Posterior cingulate gyrus (tissue), 11 donors: ENCODE results near the gene DSC1.
A peak's percentile ranks its signal among the peaks of the same experiment; 100 is the strongest.
"Not testable (repeated sequence)": the region's sequence is repeated elsewhere in the genome, so short reads cannot be mapped to it uniquely, and the experiment has no call there.

ENCODE experiments used
- DNase-seq, 10 donors: peaks; one replicate each; pipeline versions ENCODE4 v3.0.0 to v3.0.0-alpha.2; 2020 to 2021; ENCODE audit warnings: mixed read lengths in 3 of 10
- intact Hi-C: fragments of 100-400 bp; cut with DNase I; formaldehyde crosslinking; loops from one replicate; pipeline ENCODE4 v1.15.1; 2023

The DSC1 gene

DNA sequence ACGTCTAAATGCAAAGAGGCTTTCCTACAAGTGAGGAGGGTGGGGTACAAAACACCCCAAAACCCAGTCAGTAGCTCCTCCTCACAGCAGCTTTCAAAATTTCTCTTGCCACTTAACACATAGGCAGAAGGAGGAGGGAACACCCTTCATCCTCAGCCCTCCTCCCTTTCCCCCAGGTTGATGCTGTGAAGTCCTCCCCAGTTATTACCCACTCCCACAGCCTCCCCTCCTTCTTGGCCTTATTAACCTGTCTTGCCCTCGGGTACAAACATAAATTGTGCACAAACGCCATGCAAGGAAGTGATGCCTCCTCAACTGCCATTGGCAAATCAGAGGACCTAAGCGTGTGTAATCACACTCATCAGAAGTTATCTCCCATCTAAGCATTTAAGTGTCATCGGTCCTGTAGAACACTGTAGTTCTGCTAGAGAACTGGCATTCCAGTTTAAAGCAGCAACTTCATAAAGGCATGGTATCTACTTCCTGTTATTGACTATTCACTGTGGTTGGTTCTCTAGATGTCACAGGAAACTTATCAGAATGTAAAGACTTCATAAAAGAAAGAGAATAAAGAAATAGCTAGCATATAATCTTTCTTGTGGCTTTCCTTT is at the start of gene DSC1:
TSS of gene DSC1 (minus strand) at position 32 of the 611 bp plus-strand sequence. CDS start 262 bp downstream, outside the sequence.
- no peak for DNase-seq
- intact Hi-C loops: no loop called here

- no peak for DNase-seq
- intact Hi-C loops: no loop called here
These were observed 48.4 kb upstream of the DSC1 start for GRCh38 chr18:31211047-31211446.

DNA sequence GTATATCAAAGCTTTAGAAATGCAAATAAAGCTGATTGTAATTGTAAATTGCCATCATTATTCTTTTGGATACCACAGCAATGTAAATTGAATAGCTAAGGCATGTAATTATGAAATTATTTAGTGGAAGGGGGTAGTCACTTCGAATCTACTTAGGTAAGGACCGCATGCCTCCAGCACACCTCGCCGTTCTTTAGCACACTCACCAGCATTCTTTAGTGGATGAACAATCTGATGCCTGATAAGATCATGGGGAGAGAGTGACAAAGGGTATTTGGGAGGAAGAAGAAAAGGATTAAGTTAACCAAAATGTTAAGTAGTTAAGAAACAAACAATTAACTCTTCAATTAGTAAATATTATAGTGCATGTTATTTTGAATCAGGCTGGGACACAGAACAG is 46.4 kb upstream of the DSC1 start:
- DNase-seq: no peak

DNA sequence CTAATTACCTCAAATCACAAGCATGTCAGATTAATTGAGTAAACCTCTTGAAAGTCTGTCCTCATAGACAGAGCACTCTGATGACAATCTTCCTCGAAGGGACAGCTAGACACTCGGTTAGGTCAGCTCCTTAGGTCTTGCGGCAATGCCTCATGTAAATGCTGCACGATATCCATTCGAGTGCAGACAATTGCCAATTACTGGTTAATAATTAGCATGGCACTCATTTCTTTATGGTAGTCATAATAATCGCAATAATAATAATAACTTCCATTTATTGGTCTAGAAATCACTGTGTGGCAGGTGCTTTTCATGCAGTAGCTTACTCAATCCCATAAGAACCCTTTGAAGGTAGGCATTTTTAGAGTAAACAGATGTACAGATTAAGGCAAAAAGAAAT is 44.7 kb upstream of the DSC1 start:
- intact Hi-C loops: no loop called here
- no peak for DNase-seq

More for the DNA sequence above, 46.4 kb upstream of the DSC1 start:
- intact Hi-C loops: no loop called here

GRCh38 chr18:31206787-31207381 is 44.2 kb upstream of the DSC1 start:
- DNase-seq: no peak

DNA sequence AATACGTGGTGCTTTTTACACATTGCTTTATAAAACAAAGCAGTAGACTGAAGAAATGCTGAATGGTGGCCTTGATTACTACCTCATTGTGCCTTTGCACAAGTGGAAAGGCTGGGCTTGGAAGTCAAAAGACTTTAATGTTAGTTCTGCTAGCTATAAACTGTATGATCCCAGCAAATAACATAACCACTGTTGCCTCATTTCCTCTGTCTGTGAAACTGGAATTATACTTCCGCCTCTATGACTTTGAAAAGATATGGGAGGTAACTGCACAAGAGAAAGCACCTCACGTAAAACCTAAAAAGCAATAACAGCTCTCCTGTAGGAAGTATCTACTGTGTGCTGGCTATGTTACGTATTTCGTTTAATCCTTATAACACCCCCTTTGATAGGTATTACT is 43.4 kb upstream of the DSC1 start:
- intact Hi-C loops: no loop called here
- no peak for DNase-seq

More at GRCh38 chr18:31206787-31207381, 44.2 kb upstream of the DSC1 start:
- intact Hi-C loops: no loop called here

DNA sequence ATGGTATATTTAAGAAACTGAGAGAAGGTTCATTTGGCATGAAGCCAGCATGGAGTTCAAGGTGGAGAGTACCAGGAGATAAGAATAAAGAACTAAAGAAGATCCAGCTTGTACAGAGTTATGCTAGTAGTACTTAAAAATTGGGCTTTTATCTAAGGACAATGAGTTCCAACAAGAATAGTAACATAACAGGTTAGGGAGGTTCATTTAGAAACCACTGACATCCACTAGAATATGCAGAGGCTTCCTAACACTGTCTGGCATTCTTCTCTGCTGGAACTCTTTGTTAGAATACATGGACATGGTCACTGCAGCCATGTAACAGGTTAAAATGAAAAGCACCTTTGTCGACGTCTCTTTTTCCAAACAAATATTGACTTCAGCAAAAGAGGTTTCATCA is 42.6 kb upstream of the DSC1 start:
- intact Hi-C loops: no loop called here
- DNase-seq: no peak

DNA sequence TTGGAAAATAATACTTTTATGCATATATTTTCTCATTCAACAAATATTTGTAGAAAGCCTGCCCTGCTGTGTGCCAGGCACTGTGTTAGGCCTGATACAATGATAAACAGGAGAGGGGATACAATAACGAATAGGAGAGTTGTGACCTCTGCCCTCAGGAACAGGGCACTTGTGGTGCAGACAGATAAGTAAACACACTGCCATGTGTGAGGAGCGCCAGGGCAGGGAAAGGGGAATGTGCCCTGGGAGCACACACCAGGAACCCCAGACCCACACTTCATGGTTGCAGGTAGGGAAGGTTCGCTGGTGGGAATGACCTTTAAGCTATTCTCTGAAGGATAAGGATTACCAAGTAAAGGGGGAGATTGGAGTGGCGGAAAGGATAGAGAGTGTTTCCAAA is 42.2 kb upstream of the DSC1 start:
- no peak for DNase-seq
- intact Hi-C loops: no loop called here

GRCh38 chr18:31204166-31204565 is 41.5 kb upstream of the DSC1 start:
- intact Hi-C loops: no loop called here
- no peak for DNase-seq

GRCh38 chr18:31203794-31204148 is 41.1 kb upstream of the DSC1 start:
- intact Hi-C loops: no loop called here
- no peak for DNase-seq

DNA sequence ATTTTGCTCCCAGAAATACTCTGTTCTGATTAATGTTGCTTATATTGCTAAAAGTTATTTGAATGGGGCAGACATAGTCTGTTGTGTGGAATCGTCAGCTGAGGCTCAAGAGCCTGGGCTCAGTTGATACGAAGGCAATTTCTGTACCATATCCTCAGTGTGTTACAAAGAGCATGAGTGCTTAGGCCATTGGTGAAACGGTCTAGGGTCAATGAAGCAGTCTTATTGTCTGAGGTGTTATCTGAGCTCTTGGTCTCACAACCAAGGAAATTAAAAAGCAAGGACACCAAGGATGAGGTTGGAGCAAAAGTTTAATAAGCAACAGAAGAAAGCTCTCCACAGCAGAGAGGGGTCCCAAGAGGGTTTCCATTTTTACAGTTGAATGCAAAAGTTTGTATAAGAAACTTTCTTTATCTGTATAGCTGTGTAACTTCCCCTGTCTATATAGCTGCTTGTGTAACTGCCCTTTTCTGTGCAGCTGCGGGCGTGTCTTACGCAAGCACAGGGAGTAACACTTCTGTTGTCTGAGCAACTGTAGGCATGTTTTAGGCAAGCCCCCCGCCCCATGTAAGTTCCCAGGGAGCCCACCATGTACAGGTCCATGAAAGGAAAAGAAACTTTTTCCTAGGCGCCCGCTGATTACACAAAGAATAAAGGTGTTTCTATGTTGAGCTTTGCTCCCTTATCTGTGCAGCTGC is 40.6 kb upstream of the DSC1 start:
- intact Hi-C loops: no loop called here
- DNase-seq: peak in 1 of 10 donors; percentile 54

GRCh38 chr18:31199190-31199769 is 36.6 kb upstream of the DSC1 start:
- DNase-seq: no peak
- intact Hi-C loops: no loop called here

GRCh38 chr18:31197676-31198075 is 35.0 kb upstream of the DSC1 start:
- no peak for DNase-seq
- intact Hi-C loops: no loop called here

DNA sequence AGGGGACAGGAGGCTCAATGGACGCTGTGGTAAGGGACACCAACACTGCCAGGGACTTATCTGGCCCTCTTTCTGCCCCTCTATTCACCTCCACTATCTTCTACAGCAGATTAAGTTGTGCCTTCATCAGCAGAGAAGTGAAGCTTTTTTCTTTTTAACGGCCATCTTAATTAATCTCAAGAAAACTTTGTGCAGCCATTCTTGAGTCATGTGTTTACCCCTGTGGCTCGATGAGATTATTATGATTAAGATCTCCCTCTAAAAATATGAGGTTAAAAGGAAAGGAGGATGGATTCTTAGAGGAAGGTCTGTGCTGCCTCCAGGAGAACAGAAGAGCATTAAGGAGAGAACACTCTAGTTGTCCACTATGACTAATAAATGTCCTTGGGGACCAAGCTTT is 32.4 kb upstream of the DSC1 start:
- intact Hi-C loops: no loop called here
- no peak for DNase-seq

GRCh38 chr18:31192086-31192776 is 29.6 kb upstream of the DSC1 start:
- intact Hi-C loops: no loop called here
- DNase-seq: no peak

GRCh38 chr18:31190919-31191318 is 28.3 kb upstream of the DSC1 start:
- no peak for DNase-seq
- intact Hi-C loops: no loop called here

- intact Hi-C loops: no loop called here
- DNase-seq: no peak
These were observed 27.1 kb upstream of the DSC1 start for GRCh38 chr18:31189757-31190156.

GRCh38 chr18:31185186-31185950 is 22.7 kb upstream of the DSC1 start:
- intact Hi-C loops: no loop called here
- DNase-seq: no peak

DNA sequence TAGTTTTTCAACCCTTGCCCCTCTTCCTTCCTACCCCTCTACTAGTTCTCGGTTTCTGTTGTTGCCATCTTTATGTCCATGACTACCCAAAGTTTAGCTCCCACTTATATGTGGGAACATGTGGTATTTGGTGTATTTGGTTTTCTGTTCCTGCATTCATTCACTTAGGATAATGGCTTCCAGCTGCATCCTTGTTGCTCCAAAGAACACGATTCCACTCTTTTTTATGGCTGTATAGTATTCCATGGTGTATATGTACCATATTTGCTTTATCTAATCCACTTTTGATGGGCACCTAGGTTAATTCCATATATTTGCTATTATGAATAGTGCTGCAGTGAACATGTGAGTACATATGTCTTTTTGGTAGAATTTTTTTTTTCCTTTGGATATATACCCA is 20.6 kb upstream of the DSC1 start:
- intact Hi-C loops: no loop called here
- DNase-seq: no peak

GRCh38 chr18:31177369-31177768 is 14.7 kb upstream of the DSC1 start:
- DNase-seq, intact Hi-C loops: not testable (repeated sequence)
